Keratinocyte (primary cell): ENCODE results near the gene HK2.

Source experiments
- EZH2 ChIP-seq: IDR thresholded peaks from one replicate; pipeline ENCODE4 v1.6.1; 2012; ENCODE audit warnings: inconsistent platforms, mild to moderate bottlenecking, low read length, moderate library complexity
- TF ChIP-seq, protein P1 (sequence below), 3 experiments: IDR thresholded peaks in 1 of 3; conservative IDR thresholded peaks in 1 of 3; optimal IDR thresholded peaks in 1 of 3; 2 replicates in 2 of 3; 3 replicates in 1 of 3; pipeline versions ENCODE3 to v1.5.1; 2011; ENCODE audit warnings: low read length in 3 of 3, mild to moderate bottlenecking in 3 of 3, moderate library complexity in 2 of 3, control low read depth in 1 of 3, inconsistent platforms in 1 of 3; ENCODE audit not compliant: insufficient read depth in 2 of 3; ENCODE audit errors: extremely low read depth in 1 of 3

DNA sequence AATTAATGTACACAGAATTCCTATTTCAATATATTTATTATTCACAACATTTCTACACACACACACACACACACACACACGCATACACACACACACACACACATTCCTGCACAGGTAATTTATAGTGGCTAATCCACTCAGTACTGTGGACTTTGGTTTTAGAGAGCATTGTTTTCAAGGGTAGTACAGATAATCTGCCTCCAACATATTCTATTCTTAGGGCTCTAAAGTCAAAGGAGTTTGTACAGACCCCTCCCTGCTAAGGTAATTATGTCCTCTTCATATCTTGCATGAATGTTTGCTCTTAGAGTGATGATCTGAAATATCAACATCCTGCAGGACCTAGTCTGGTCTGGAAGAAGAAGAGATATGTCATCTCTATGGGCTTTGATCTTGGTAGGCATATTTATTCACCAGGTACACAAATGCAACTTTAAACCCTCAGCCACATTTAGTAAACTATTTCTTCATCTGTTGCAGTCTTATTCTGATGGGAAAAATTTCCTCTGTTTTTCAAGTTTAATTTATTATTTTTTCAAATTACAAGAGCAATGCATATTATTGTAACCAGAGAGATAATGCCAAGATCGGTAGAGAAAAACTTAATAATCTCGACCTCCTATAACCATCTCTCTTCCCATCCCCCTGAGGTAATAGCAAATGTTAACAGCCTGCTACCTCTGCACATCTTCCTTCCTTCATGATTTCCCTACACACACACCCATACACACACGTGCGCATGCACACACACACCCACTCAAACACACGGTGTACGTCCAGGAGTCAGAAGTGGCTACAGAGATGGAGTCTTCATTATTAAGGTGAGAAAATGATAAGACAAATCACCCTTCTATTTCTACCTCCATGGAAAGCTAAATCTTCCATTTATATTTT is 106.2 kb downstream of the HK2 start:
- TF ChIP-seq, protein P1, sequence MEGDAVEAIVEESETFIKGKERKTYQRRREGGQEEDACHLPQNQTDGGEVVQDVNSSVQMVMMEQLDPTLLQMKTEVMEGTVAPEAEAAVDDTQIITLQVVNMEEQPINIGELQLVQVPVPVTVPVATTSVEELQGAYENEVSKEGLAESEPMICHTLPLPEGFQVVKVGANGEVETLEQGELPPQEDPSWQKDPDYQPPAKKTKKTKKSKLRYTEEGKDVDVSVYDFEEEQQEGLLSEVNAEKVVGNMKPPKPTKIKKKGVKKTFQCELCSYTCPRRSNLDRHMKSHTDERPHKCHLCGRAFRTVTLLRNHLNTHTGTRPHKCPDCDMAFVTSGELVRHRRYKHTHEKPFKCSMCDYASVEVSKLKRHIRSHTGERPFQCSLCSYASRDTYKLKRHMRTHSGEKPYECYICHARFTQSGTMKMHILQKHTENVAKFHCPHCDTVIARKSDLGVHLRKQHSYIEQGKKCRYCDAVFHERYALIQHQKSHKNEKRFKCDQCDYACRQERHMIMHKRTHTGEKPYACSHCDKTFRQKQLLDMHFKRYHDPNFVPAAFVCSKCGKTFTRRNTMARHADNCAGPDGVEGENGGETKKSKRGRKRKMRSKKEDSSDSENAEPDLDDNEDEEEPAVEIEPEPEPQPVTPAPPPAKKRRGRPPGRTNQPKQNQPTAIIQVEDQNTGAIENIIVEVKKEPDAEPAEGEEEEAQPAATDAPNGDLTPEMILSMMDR (optimal IDR thresholded peaks at IDR 0.05 in 1 of 3, IDR thresholded peaks at IDR 0.05 in 1 of 3, conservative IDR thresholded peaks at IDR 0.05 in 1 of 3; ENCODE audit: extremely low read depth in 1 of 3, insufficient read depth in 2 of 3, low read length in 3 of 3): no peak
- TF ChIP-seq EZH2: no peak
